HCT116 (cell line): ENCODE data around the gene EIF2B4. TPM values are rescaled to one million over a fixed set of nuclear protein-coding genes. Genes with fewer than 3 reads are reported as not detected.

Source experiments
- CBX3 ChIP-seq: IDR thresholded peaks from 2 replicates; pipeline ENCODE4 v1.6.1; 2012; ENCODE audit warnings: low read depth
- CEBPB ChIP-seq: IDR thresholded peaks from 2 replicates; pipeline ENCODE4 v1.6.1; 2012; ENCODE audit warnings: low read depth
- EGR1 ChIP-seq: IDR thresholded peaks from 2 replicates; pipeline ENCODE4 v1.6.1; 2012; ENCODE audit warnings: low read depth
- ELF1 ChIP-seq: IDR thresholded peaks from 2 replicates; pipeline ENCODE4 v1.6.1; 2012; ENCODE audit warnings: low read depth, borderline replicate concordance
- EZH2 ChIP-seq: fragments of 200-600 bp; sonication (generic); IDR thresholded peaks from 2 replicates; pipeline ENCODE4 v1.6.1; 2017; ENCODE audit warnings: antibody characterized with exemption, mixed run types
- EZH2phosphoT487 ChIP-seq: fragments of 200-600 bp; IDR thresholded peaks from 2 replicates; pipeline ENCODE4 v1.6.1; 2018; ENCODE audit warnings: antibody characterized with exemption, borderline replicate concordance
- FOSL1 ChIP-seq: IDR thresholded peaks from 2 replicates; pipeline ENCODE4 v1.6.1; 2012; ENCODE audit warnings: low read depth
- JUND ChIP-seq: IDR thresholded peaks from 2 replicates; pipeline ENCODE4 v1.6.1; 2012
- POLR2A ChIP-seq: IDR thresholded peaks from 2 replicates; pipeline ENCODE4 v1.7.0; 2011; ENCODE audit warnings: borderline replicate concordance; ENCODE audit not compliant: insufficient read depth, insufficient read length; ENCODE audit errors: extremely low read depth
- POLR2AphosphoS5 ChIP-seq: IDR thresholded peaks from 2 replicates; pipeline ENCODE4 v1.6.1; 2011; ENCODE audit warnings: mild to moderate bottlenecking, low read depth, low read length, moderate library complexity
- REST ChIP-seq: IDR thresholded peaks from 2 replicates; pipeline ENCODE4 v1.6.1; 2012; ENCODE audit warnings: low read depth
- SRF ChIP-seq: IDR thresholded peaks from 2 replicates; pipeline ENCODE4 v1.6.1; 2012; ENCODE audit warnings: low read depth
- YY1 ChIP-seq: IDR thresholded peaks from 2 replicates; pipeline ENCODE4 v1.6.1; 2011; ENCODE audit warnings: low read length, low read depth, moderate library complexity, mild to moderate bottlenecking; ENCODE audit not compliant: insufficient replicate concordance; ENCODE audit errors: extremely low read depth
- ZFX ChIP-seq: fragments of 450-650 bp; IDR thresholded peaks from 2 replicates; pipeline ENCODE4 v1.6.1; 2017
- ZNF274 ChIP-seq: fragments of 200-500 bp; sonication (Bioruptor generic); IDR thresholded peaks from 2 replicates; pipeline ENCODE4 v1.6.1; 2014; ENCODE audit warnings: mild to moderate bottlenecking, low read depth, low read length, inconsistent platforms
- total RNA-seq: library from RNA; stranded (reverse); gene quantifications from one replicate; pipeline ENCODE4 v1.2.1, GENCODE V29; 2021; ENCODE audit not compliant: unreplicated experiment

EIF2B4 gene
- total RNA-seq, 1 experiment from 2014 or later, result 43.8 TPM

GRCh38 chr2:27322766-27323595, 47.2 kb downstream of the EIF2B4 start, which contains the start of gene MPV17 (continued):
- TF ChIP-seq REST, result no peak
- TF ChIP-seq EGR1, result peak; percentile 57; the same call in 1 of the 2 replicates
- TF ChIP-seq EZH2phosphoT487, result no peak
- TF ChIP-seq ZNF274, result no peak
- TF ChIP-seq ZFX, result peak; percentile 79
- peak; percentile 62 for TF ChIP-seq YY1
- no peak; the same call in 1 of the 2 replicates for TF ChIP-seq CEBPB
- no peak for TF ChIP-seq CBX3
- TF ChIP-seq ELF1, result no peak; the same call in 1 of the 2 replicates
- TF ChIP-seq JUND, result no peak
- TF ChIP-seq SRF, result no peak
- TF ChIP-seq FOSL1, result no peak
- TF ChIP-seq EZH2, result no peak
- TF ChIP-seq POLR2AphosphoS5, result peak; percentile 96
- peak; percentile 84 for TF ChIP-seq POLR2A
